H1 (cell line): ENCODE data around the gene CACNG5. TPM values are rescaled to one million over a fixed set of nuclear protein-coding genes. Genes with fewer than 3 reads are reported as not detected.

Source experiments
- CHD7 ChIP-seq: fragments of 300-600 bp; sonication (generic); IDR thresholded peaks from 2 replicates; pipeline ENCODE4 v1.7.1; 2012; ENCODE audit warnings: low read length, moderate library complexity, mild to moderate bottlenecking, inconsistent platforms; ENCODE audit not compliant: insufficient replicate concordance
- HDAC6 ChIP-seq: IDR thresholded peaks from one replicate; pipeline ENCODE4 v1.7.1; 2012; ENCODE audit warnings: low read depth, mild to moderate bottlenecking, inconsistent platforms, low read length, moderate library complexity
- KDM4A ChIP-seq: IDR thresholded peaks from one replicate; pipeline ENCODE4 v1.7.1; 2012; ENCODE audit warnings: low read depth, mild to moderate bottlenecking, moderate library complexity, low read length, inconsistent platforms; ENCODE audit not compliant: severe bottlenecking
- RAD21 ChIP-seq, 2 experiments: IDR thresholded peaks in 1 of 2; conservative IDR thresholded peaks in 1 of 2; 2 replicates each; pipeline ENCODE4 v1.6.1; 2011; ENCODE audit warnings: low read depth in 2 of 2, low read length in 2 of 2, improper control_type of control experiment in 1 of 2, inconsistent platforms in 1 of 2, mild to moderate bottlenecking in 1 of 2, moderate library complexity in 1 of 2
- RBBP5 ChIP-seq: IDR thresholded peaks from 2 replicates; pipeline ENCODE4 v1.7.1; 2012; ENCODE audit warnings: low read depth, mild to moderate bottlenecking, inconsistent platforms, low read length, moderate library complexity, borderline replicate concordance
- RNF2 ChIP-seq: fragments of 200-900, 300-1000 bp; sonication (generic); IDR thresholded peaks from 2 replicates; pipeline ENCODE4 v1.7.1; 2016; ENCODE audit warnings: borderline replicate concordance, low read depth, mild to moderate bottlenecking, antibody characterized with exemption, low read length; ENCODE audit not compliant: poor library complexity, severe bottlenecking; ENCODE audit errors: missing control alignments
- SIRT6 ChIP-seq: IDR thresholded peaks from one replicate; pipeline ENCODE4 v1.7.1; 2012; ENCODE audit warnings: low read length, inconsistent platforms
- SRF ChIP-seq: IDR thresholded peaks from 2 replicates; pipeline ENCODE4 v1.6.1; 2011; ENCODE audit warnings: mild to moderate bottlenecking, low read depth, low read length, moderate library complexity
- TAF1 ChIP-seq: IDR thresholded peaks from 2 replicates; pipeline ENCODE4 v1.6.1; 2011; ENCODE audit warnings: mild to moderate bottlenecking, low read depth, low read length
- TCF12 ChIP-seq: IDR thresholded peaks from 2 replicates; pipeline ENCODE4 v1.6.1; 2011; ENCODE audit warnings: low read depth, mild to moderate bottlenecking, low read length
- polyA plus RNA-seq, 7 experiments: library from polyadenylated mRNA; depleted of rRNA in 3 of 7; stranded (reverse) in 5 of 7; unstranded in 2 of 7; fragments of >200 nt in 5 of 7; fragments of 200-250 nt in 2 of 7; gene quantifications; 1 replicate in 5 of 7; 2 replicates in 1 of 7; 4 replicates in 1 of 7; pipeline versions ENCODE4 v1.2.1 to v1.2.3, GENCODE V29; 2011 to 2013; ENCODE audit warnings: missing spikeins in 2 of 7, mixed read lengths in 2 of 7
- total RNA-seq: library from RNA; stranded (reverse); fragmentation: NEBNext Ultra II Directional; extraction: Animal tissue kit (Norgen Biotek cat#: 25700); gene quantifications from 2 replicates; pipeline ENCODE4 v1.2.1, GENCODE V29; 2021

CACNG5 gene
- total and polyA plus RNA-seq, 2 of the 8 experiments (the other 6 are each of a cell fraction or from before 2014, with no cell fraction given), result 2.2 to 3.1 TPM

- TF ChIP-seq CHD7, result no peak
- TF ChIP-seq RBBP5, result no peak
- TF ChIP-seq SRF, result no peak
- TF ChIP-seq KDM4A, result no peak
- no peak for TF ChIP-seq SIRT6
- TF ChIP-seq RNF2, result no peak
- TF ChIP-seq TAF1, result no peak
- TF ChIP-seq HDAC6, result no peak
- TF ChIP-seq RAD21 (IDR thresholded peaks at IDR 0.05 in 1 of 2, conservative IDR thresholded peaks at IDR 0.05 in 1 of 2; ENCODE audit: low read depth in 2 of 2, low read length in 2 of 2), result no peak
- TF ChIP-seq TCF12, result no peak
Observed at GRCh38 chr17:66925811-66926500, 91.0 kb downstream of the CACNG5 start (continued).
